DND-41 (cell line): ENCODE results near the gene CASP12.

ENCODE experiments used
- EZH2 ChIP-seq: IDR thresholded peaks from 3 replicates; pipeline ENCODE4 v1.6.1; 2012; ENCODE audit warnings: borderline replicate concordance, low read depth, mild to moderate bottlenecking, moderate library complexity, low read length, inconsistent platforms; ENCODE audit not compliant: severe bottlenecking
- TF ChIP-seq, protein P1 (sequence below): IDR thresholded peaks from 2 replicates; pipeline ENCODE4 v1.5.1; 2012; ENCODE audit warnings: borderline replicate concordance, low read length, moderate library complexity, mild to moderate bottlenecking; ENCODE audit not compliant: poor library complexity, severe bottlenecking; ENCODE audit errors: extremely low read depth

DNA sequence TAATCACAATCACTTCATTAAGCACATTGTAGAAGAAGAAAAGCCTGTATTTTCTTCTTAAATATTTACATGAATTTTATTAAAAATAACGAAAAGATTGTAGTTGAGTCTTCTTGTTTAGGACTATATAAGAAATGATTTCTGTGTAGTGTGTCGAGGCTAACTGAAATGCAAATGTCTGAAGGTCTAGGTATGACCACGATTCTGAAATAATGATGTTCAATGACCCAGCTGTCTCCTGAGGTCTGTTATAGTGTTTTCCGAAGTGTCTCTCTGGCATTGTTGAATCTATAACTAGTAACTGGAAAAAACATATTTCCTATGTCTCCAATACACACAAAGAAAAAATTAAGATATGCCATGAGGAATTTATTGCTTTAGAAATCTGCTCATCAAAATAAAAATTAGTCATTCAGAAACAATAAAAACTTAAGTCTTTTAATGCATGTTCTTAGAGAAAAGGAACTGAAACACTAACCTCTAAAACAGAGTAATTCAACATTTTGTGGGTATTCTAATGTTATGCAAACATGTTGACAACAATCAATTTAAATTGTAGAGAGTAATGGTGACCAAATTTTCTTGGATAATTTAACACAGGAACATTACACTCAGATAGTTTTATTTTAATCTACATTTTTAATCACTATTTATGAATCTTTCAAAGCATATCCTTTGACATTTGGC is 55.0 kb downstream of the CASP12 start:
- TF ChIP-seq, protein P1, sequence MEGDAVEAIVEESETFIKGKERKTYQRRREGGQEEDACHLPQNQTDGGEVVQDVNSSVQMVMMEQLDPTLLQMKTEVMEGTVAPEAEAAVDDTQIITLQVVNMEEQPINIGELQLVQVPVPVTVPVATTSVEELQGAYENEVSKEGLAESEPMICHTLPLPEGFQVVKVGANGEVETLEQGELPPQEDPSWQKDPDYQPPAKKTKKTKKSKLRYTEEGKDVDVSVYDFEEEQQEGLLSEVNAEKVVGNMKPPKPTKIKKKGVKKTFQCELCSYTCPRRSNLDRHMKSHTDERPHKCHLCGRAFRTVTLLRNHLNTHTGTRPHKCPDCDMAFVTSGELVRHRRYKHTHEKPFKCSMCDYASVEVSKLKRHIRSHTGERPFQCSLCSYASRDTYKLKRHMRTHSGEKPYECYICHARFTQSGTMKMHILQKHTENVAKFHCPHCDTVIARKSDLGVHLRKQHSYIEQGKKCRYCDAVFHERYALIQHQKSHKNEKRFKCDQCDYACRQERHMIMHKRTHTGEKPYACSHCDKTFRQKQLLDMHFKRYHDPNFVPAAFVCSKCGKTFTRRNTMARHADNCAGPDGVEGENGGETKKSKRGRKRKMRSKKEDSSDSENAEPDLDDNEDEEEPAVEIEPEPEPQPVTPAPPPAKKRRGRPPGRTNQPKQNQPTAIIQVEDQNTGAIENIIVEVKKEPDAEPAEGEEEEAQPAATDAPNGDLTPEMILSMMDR, result no peak
- TF ChIP-seq EZH2, result no peak
